NCI-H146 treated with DMSO at 0.1 percent for 48 hours (cell line): ENCODE results near the gene GAL3ST2.
"Not testable (repeated sequence)": the region's sequence is repeated elsewhere in the genome, so short reads cannot be mapped to it uniquely, and the experiment has no call there.

ENCODE experiments used
- DNase-seq: peaks from one replicate; lab custom pipeline; 2025; ENCODE audit not compliant: unreplicated experiment; lab: John Stamatoyannopoulos, UW

The GAL3ST2 gene

GRCh38 chr2:241746084-241746483 lies 30.5 kb upstream of the GAL3ST2 start:
- DNase-seq, result no peak

- no peak for DNase-seq
Measured at GRCh38 chr2:241748468-241749256, 28.0 kb upstream of the GAL3ST2 start.

GRCh38 chr2:241750076-241750840 lies 26.4 kb upstream of the GAL3ST2 start:
- DNase-seq, result no peak

GRCh38 chr2:241751152-241751551 lies 25.5 kb upstream of the GAL3ST2 start:
- no peak for DNase-seq

GRCh38 chr2:241751776-241752175 lies 24.8 kb upstream of the GAL3ST2 start:
- DNase-seq, result no peak

- no peak for DNase-seq
Measured at GRCh38 chr2:241752253-241752652, 24.4 kb upstream of the GAL3ST2 start.

GRCh38 chr2:241752689-241753276 lies 23.8 kb upstream of the GAL3ST2 start:
- no peak for DNase-seq

- no peak for DNase-seq
Measured at GRCh38 chr2:241753493-241753892, 23.1 kb upstream of the GAL3ST2 start.

DNA sequence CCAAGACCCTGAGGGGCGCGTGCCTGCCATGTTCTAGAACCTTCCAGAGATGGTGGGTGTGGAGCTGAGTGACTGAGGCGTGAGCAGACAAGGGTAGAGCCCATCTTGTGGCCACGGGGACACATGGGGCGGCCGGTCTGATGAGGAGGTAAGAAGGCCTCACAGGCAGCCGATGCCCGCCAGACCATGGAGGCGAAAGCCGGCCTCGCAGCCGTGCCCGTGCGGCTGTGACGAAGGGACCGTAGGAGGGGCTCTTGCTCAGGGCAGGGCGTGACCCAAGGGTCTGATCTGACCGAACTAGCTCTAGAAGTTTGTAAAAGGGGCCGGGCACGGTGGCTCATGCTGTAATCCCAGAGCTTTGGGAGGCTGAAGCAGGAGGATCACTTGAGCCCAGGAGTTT lies 22.6 kb upstream of the GAL3ST2 start:
- DNase-seq, result no peak

- no peak for DNase-seq
Measured at GRCh38 chr2:241755166-241755565, 21.5 kb upstream of the GAL3ST2 start.

- no peak for DNase-seq
Measured at GRCh38 chr2:241755777-241756176, 20.8 kb upstream of the GAL3ST2 start.

- no peak for DNase-seq
Measured at GRCh38 chr2:241759067-241759807, 17.4 kb upstream of the GAL3ST2 start.

GRCh38 chr2:241759893-241760292 lies 16.7 kb upstream of the GAL3ST2 start:
- not testable (repeated sequence) for DNase-seq

DNA sequence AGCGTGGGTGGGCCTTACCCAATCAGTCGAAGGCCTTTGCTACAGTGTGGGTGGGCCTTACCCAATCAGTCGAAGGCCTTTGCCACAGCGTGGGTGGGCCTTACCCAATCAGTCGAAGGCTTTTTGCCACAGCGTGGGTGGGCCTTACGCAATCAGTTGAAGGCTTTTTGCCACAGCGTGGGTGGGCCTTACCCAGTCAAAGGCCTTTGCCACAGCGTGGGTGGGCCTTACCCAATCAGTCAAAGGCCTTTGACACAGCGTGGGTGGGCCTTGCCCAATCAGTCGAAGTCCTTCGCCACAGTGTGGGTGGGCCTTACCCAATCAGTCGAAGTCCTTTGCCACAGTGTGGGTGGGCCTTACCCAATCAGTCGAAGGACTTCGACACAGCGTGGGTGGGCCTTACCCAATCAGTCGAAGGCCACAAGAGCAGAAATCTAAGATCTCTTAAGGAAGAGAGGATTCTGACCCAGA lies 16.3 kb upstream of the GAL3ST2 start:
- no peak for DNase-seq

DNA sequence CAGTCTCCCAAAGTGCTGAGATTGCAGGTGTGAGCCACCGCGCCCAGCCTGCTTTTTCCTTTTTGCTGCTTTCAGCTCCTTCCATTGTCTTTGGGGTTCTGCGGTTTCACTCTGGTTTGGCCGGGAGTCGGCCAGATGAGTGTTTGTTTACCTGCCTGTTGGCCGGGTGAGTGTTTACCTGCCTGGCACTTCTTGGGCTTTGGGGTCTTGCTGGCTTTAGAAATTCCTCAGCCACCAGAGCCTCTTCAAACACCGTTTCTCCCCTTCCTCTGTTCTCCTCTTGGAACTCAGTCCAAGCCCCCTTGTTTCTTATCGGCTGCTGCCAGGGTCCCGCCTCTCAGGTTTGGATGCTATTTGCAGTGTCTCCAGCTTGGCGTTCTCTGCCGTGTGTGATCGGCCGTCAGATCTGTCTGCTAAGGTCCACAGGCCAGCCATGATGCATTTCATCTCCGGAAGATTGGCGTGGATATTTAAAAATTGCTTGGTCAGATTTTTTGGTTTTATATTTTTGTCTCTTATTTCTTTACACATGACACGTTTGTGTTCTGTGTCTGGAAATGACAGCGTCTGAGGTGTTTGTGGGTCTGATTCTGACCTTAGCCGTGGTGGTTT lies 14.2 kb upstream of the GAL3ST2 start:
- DNase-seq, result no peak

DNA sequence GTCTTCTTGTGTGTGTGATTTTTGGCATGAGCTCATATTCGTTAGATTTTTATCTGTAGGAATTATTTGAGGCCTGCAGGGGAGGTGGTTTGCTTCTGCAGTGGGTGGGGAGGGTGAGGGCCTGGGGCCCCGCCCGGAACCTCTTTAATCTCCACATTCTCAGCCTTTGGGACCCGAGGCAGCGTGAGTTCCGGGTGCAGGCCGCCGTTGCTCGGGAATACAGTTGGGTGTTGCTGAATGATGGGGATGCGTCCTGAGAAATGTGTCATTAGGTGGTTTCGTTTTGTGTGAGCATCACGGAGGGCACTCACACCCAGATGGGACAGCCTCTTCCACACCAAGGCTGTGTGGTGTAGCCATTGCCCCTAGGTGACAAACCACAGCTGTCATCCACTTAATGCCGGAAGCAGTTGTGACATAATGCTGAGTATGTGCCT lies 13.7 kb upstream of the GAL3ST2 start:
- no peak for DNase-seq

- DNase-seq, result no peak
Measured at GRCh38 chr2:241763551-241764274, 12.9 kb upstream of the GAL3ST2 start.

- no peak for DNase-seq
Measured at GRCh38 chr2:241764275-241765241, 12.1 kb upstream of the GAL3ST2 start.
